GM12801 (cell line): ENCODE measurements around the gene ATP7B.

Experiments used
- TF ChIP-seq, protein P1 (sequence below): IDR thresholded peaks from one replicate; pipeline ENCODE4 v1.5.1; 2011; ENCODE audit warnings: control low read depth; ENCODE audit not compliant: insufficient read length; ENCODE audit errors: extremely low read depth

Gene ATP7B

GRCh38 chr13:51885651-51886050, 125.6 kb downstream of the ATP7B start:
- TF ChIP-seq, protein P1, sequence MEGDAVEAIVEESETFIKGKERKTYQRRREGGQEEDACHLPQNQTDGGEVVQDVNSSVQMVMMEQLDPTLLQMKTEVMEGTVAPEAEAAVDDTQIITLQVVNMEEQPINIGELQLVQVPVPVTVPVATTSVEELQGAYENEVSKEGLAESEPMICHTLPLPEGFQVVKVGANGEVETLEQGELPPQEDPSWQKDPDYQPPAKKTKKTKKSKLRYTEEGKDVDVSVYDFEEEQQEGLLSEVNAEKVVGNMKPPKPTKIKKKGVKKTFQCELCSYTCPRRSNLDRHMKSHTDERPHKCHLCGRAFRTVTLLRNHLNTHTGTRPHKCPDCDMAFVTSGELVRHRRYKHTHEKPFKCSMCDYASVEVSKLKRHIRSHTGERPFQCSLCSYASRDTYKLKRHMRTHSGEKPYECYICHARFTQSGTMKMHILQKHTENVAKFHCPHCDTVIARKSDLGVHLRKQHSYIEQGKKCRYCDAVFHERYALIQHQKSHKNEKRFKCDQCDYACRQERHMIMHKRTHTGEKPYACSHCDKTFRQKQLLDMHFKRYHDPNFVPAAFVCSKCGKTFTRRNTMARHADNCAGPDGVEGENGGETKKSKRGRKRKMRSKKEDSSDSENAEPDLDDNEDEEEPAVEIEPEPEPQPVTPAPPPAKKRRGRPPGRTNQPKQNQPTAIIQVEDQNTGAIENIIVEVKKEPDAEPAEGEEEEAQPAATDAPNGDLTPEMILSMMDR = no peak

- TF ChIP-seq, protein P1 = no peak
Observed at GRCh38 chr13:51883226-51883600, 128.0 kb downstream of the ATP7B start.
